PC-3 (cell line): ENCODE data around the gene ASTN2. TPM values are rescaled to one million over a fixed set of nuclear protein-coding genes. Genes with fewer than 3 reads are reported as not detected.

ENCODE experiments used
- ATAC-seq: fragments of 200-7000 bp; cut with Tn5 transposase; 2 replicates; pipeline ENCODE4 v1.9.1; 2020; ENCODE audit warnings: mild to moderate bottlenecking, moderate library complexity
- BruUV-seq: library from RNA; stranded (reverse); fragments of 400-500 nt; replicated peaks from 2 replicates; lab custom pipeline; 2021; lab: Mats Ljungman, UMichigan
- CTCF ChIA-PET: fragments of 300-600 bp; sonication (Branson Sonifier 250); formaldehyde crosslinking; loops from one replicate; lab custom pipeline; 2022; ENCODE audit warnings: antibody characterized with exemption; lab: Charles Lee
- POLR2A ChIA-PET: fragments of 300-600 bp; sonication (Branson Sonifier 250); formaldehyde crosslinking; loops from one replicate; lab custom pipeline; 2022; ENCODE audit warnings: antibody characterized with exemption; ENCODE audit not compliant: unreplicated experiment; lab: Charles Lee
- DNase-seq: peaks from one replicate; pipeline ENCODE4 v3.0.0-alpha.2; 2015
- H2AFZ ChIP-seq: fragments of 300-600 bp; sonication (generic); 2 replicates; pipeline ENCODE4 v1.6.0; 2016; ENCODE audit warnings: antibody characterized with exemption, low read length
- H3F3A ChIP-seq: fragments of 300-600 bp; sonication (generic); one replicate; pipeline ENCODE4 v1.6.0; 2017; ENCODE audit warnings: antibody characterized with exemption, low read length, control low read depth, mild to moderate bottlenecking; ENCODE audit not compliant: unreplicated experiment
- H3K27ac ChIP-seq: fragments of 300-600 bp; sonication (generic); 2 replicates; pipeline ENCODE4 v1.5.1; 2016; ENCODE audit warnings: mild to moderate bottlenecking, low read length
- H3K27me3 ChIP-seq: fragments of 300-600 bp; sonication (generic); 2 replicates; pipeline ENCODE4 v1.6.1; 2016; ENCODE audit warnings: low read length, mixed read lengths
- H3K36me3 ChIP-seq: fragments of 300-600 bp; sonication (generic); 2 replicates; pipeline ENCODE4 v1.6.1; 2016; ENCODE audit warnings: low read depth, mixed run types, low read length, mixed read lengths
- H3K4me1 ChIP-seq: fragments of 300-600 bp; sonication (generic); 2 replicates; pipeline ENCODE4 v1.5.1; 2016; ENCODE audit warnings: low read length; ENCODE audit not compliant: insufficient read depth
- H3K4me2 ChIP-seq: fragments of 300-600 bp; sonication (generic); 2 replicates; pipeline ENCODE4 v1.6.0; 2016; ENCODE audit warnings: low read length
- H3K4me3 ChIP-seq: fragments of 300-600 bp; sonication (generic); 2 replicates; pipeline ENCODE4 v1.5.1; 2016; ENCODE audit warnings: mild to moderate bottlenecking, low read length, mixed read lengths
- H3K79me2 ChIP-seq: fragments of 300-600 bp; sonication (generic); 2 replicates; pipeline ENCODE4 v1.6.1; 2017; ENCODE audit warnings: low read length, mixed read lengths
- H3K9ac ChIP-seq: fragments of 300-600 bp; sonication (generic); 2 replicates; pipeline ENCODE4 v1.6.0; 2016; ENCODE audit warnings: mild to moderate bottlenecking, low read length
- H3K9me2 ChIP-seq: fragments of 300-600 bp; sonication (generic); replicated peaks from 2 replicates; pipeline ENCODE4 v1.6.1; 2016; ENCODE audit warnings: mixed run types, low read length, mixed read lengths
- H3K9me3 ChIP-seq: fragments of 300-600 bp; sonication (generic); 2 replicates; pipeline ENCODE4 v1.6.1; 2016; ENCODE audit warnings: low read length, mixed read lengths
- H4K20me1 ChIP-seq: fragments of 300-600 bp; sonication (generic); 2 replicates; pipeline ENCODE4 v1.6.1; 2016; ENCODE audit warnings: low read length, mixed read lengths
- EZH2 ChIP-seq: fragments of 300-600 bp; sonication (generic); IDR thresholded peaks from one replicate; pipeline ENCODE4 v1.6.1; 2017; ENCODE audit warnings: antibody characterized with exemption, mild to moderate bottlenecking, low read length; ENCODE audit not compliant: unreplicated experiment
- EZH2phosphoT487 ChIP-seq: fragments of 300-600 bp; sonication (generic); IDR thresholded peaks from 2 replicates; pipeline ENCODE4 v1.6.1; 2018; ENCODE audit warnings: mild to moderate bottlenecking, antibody characterized with exemption, low read length, borderline replicate concordance
- intact Hi-C: fragments of 100-400 bp; cut with micrococcal nuclease; formaldehyde crosslinking; loops from 2 replicates; pipeline ENCODE4 v1.9.0; 2023
- total RNA-seq: library from RNA; depleted of rRNA; stranded (reverse); fragments of >200 nt; gene quantifications from 2 replicates; pipeline ENCODE4 v1.2.3, GENCODE V29; 2014
- TF ChIP-seq, protein P1 (sequence below): fragments of 300-600 bp; sonication (generic); conservative IDR thresholded peaks from 2 replicates; pipeline ENCODE4 v1.5.1; 2017; ENCODE audit warnings: antibody characterized with exemption, low read depth, mild to moderate bottlenecking, low read length

ASTN2 gene
- total RNA-seq, 1 experiment from 2014 or later: 3.5 TPM

DNA sequence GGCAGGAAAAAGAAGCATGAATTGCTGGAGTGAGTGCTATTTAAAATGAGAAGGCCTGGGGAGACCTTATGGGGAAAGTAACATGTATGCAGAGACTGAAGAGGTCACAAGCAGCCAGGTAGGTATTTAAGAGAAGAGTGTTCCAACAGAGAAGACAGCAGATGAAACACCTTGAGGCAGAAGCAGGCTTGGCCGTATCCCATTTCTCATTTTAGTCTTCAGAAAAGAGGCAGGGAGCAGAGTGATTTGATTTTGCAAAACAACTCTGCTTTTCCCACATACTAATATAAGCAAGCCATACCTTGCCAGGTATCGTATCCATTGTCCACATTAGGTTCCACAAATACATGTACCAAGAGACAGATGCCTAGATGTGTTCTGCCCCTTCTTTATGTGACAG lies 244.3 kb downstream of the ASTN2 start:
- H3K79me2 ChIP-seq: no peaks in the 10 kb centered on the region
- no peaks in the 10 kb centered on the region for H3K9me2 ChIP-seq
- H3K27ac ChIP-seq: no peak overlapping the region
- ATAC-seq: no peak
- no peaks in the 10 kb centered on the region for H3F3A ChIP-seq
- no peak overlapping the region for H3K4me2 ChIP-seq
- TF ChIP-seq EZH2phosphoT487 (no peak), EZH2 (no peak)
- TF ChIP-seq, protein P1, sequence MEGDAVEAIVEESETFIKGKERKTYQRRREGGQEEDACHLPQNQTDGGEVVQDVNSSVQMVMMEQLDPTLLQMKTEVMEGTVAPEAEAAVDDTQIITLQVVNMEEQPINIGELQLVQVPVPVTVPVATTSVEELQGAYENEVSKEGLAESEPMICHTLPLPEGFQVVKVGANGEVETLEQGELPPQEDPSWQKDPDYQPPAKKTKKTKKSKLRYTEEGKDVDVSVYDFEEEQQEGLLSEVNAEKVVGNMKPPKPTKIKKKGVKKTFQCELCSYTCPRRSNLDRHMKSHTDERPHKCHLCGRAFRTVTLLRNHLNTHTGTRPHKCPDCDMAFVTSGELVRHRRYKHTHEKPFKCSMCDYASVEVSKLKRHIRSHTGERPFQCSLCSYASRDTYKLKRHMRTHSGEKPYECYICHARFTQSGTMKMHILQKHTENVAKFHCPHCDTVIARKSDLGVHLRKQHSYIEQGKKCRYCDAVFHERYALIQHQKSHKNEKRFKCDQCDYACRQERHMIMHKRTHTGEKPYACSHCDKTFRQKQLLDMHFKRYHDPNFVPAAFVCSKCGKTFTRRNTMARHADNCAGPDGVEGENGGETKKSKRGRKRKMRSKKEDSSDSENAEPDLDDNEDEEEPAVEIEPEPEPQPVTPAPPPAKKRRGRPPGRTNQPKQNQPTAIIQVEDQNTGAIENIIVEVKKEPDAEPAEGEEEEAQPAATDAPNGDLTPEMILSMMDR: no peak
- POLR2A ChIA-PET: no interaction called here
- no peak for DNase-seq
- H3K36me3 ChIP-seq: no peaks in the 10 kb centered on the region
- H3K9ac ChIP-seq: no peak overlapping the region
- H2AFZ ChIP-seq: no peak overlapping the region
- no peak overlapping the region for H3K4me3 ChIP-seq
- no peaks in the 10 kb centered on the region for H3K9me3 ChIP-seq
- no peaks in the 10 kb centered on the region for H3K4me1 ChIP-seq
- CTCF ChIA-PET: no interaction called here
- BruUV-seq: no TSS peak
- intact Hi-C loops: no loop called here
- H4K20me1 ChIP-seq: no peaks in the 10 kb centered on the region
- H3K27me3 ChIP-seq: no peaks in the 10 kb centered on the region

DNA sequence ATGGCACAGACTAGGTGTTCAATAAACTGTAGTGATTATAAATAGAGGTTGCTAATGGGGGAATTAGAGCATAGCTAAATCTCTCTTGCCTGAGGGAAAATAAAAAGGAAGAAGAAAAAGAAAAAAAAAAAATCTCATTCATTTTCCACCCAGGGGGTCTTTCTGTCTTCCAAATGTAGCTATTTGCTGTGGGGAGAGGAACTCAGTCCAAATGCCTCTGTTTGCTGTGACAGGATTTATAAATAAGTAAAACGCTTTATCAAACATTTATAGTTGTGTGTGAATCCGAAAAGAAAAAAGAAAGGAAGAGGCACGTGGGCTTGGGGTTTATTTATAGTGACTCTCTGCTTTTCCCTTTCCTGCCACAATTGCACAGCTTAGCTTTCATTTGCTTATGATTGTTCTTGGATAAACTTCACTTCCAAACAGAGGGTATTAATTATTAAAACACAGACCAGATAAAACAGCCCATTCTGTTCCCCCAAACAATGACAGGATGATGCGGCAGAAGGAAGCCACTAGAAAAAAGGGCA lies 245.7 kb downstream of the ASTN2 start:
- H3K27me3 ChIP-seq: no peaks in the 10 kb centered on the region
- intact Hi-C loops: no loop called here
- H2AFZ ChIP-seq: no peak overlapping the region
- H3K27ac ChIP-seq: no peak overlapping the region
- H3F3A ChIP-seq: no peaks in the 10 kb centered on the region
- TF ChIP-seq EZH2phosphoT487: no peak
- H3K36me3 ChIP-seq: no peaks in the 10 kb centered on the region
- H4K20me1 ChIP-seq: no peaks in the 10 kb centered on the region
- H3K4me2 ChIP-seq: no peak overlapping the region
- ATAC-seq (no peak), DNase-seq (no peak)
- H3K4me3 ChIP-seq: no peak overlapping the region
- H3K4me1 ChIP-seq: no peaks in the 10 kb centered on the region
- no peaks in the 10 kb centered on the region for H3K9me2 ChIP-seq
- no peak overlapping the region for H3K9ac ChIP-seq
- no peaks in the 10 kb centered on the region for H3K79me2 ChIP-seq
- BruUV-seq: no TSS peak
- ChIA-PET CTCF (no interaction called here), POLR2A (no interaction called here)
- H3K9me3 ChIP-seq: no peaks in the 10 kb centered on the region

DNA sequence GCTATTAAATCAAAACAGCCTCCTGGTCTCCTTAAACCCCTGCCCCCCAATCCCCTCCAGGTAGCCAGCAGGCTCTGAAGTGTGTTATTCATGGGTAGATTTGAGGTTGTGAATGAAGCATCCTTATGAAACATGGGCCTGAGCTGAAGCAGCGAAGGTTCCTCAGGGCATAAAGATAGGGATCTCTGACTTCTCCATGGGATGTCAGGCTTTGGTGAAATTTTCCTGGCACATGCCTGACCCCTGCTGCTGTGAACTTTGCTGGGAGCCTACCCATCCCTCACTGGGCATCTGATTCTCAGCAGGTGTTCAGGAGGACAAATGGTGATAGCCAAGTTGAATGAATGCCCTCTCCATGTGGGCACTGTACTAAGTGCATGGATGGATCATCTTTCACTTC lies 250.3 kb downstream of the ASTN2 start:
- DNase-seq (no peak), ATAC-seq (no peak)
- ChIA-PET POLR2A (no interaction called here), CTCF (no interaction called here)
- H3K27ac ChIP-seq: no peak overlapping the region
- no peaks in the 10 kb centered on the region for H3K9me3 ChIP-seq
- H3F3A ChIP-seq: no peaks in the 10 kb centered on the region
- no peak overlapping the region for H3K4me2 ChIP-seq
- no TSS peak for BruUV-seq
- no peaks in the 10 kb centered on the region for H3K79me2 ChIP-seq
- no peaks in the 10 kb centered on the region for H3K4me1 ChIP-seq
- H3K27me3 ChIP-seq: no peaks in the 10 kb centered on the region
- no peaks in the 10 kb centered on the region for H4K20me1 ChIP-seq
- no peak for TF ChIP-seq EZH2phosphoT487
- no peak for TF ChIP-seq EZH2
- TF ChIP-seq, protein P1: no peak
- no peak overlapping the region for H3K9ac ChIP-seq
- no peaks in the 10 kb centered on the region for H3K36me3 ChIP-seq
- no peak overlapping the region for H2AFZ ChIP-seq
- intact Hi-C loops: no loop called here
- no peaks in the 10 kb centered on the region for H3K9me2 ChIP-seq
- no peak overlapping the region for H3K4me3 ChIP-seq
